Aorta (tissue), 5 donors: Measurements from ENCODE around the gene ELL. TPM values are rescaled to one million over a fixed set of nuclear protein-coding genes. Genes with fewer than 3 reads are reported as not detected.
"Not testable (repeated sequence)": the region's sequence is repeated elsewhere in the genome, so short reads cannot be mapped to it uniquely, and the experiment has no call there.

Experiments used
- ATAC-seq: fragments of 200-7000 bp; cut with Tn5 transposase; one replicate; pipeline ENCODE4 v1.9.1; 2022; ENCODE audit warnings: moderate library complexity; ENCODE audit not compliant: low FRiP score
- DNase-seq, 2 donors: peaks; one replicate each; pipeline ENCODE4 v3.0.0-alpha.2; 2020
- H3K27ac ChIP-seq, 2 donors: one replicate each; pipeline ENCODE4 v1.5.1; 2013; ENCODE audit warnings: low read length in 2 of 2, mild to moderate bottlenecking in 2 of 2, moderate library complexity in 2 of 2, control low read depth in 1 of 2, inconsistent platforms in 1 of 2, low read depth in 1 of 2
- H3K27me3 ChIP-seq, 2 donors: one replicate each; pipeline ENCODE4 v1.6.1; 2013; ENCODE audit warnings: control low read depth in 1 of 2, low read length in 1 of 2, mild to moderate bottlenecking in 1 of 2, moderate library complexity in 1 of 2; ENCODE audit not compliant: insufficient read depth in 2 of 2, control insufficient read depth in 1 of 2
- H3K36me3 ChIP-seq, 2 donors: one replicate each; pipeline ENCODE4 v1.6.1; 2013; ENCODE audit warnings: control low read depth in 1 of 2, low read length in 1 of 2, mild to moderate bottlenecking in 1 of 2; ENCODE audit not compliant: insufficient read depth in 2 of 2, control insufficient read depth in 1 of 2
- H3K4me1 ChIP-seq, 2 donors: one replicate each; pipeline ENCODE4 v1.6.1; 2013; ENCODE audit warnings: low read length in 2 of 2, control low read depth in 1 of 2, mild to moderate bottlenecking in 1 of 2, moderate library complexity in 1 of 2; ENCODE audit not compliant: insufficient read depth in 2 of 2, control insufficient read depth in 1 of 2
- H3K4me3 ChIP-seq, 2 donors: one replicate each; pipeline ENCODE4 v1.5.1; 2013; ENCODE audit warnings: low read length in 2 of 2, control low read depth in 1 of 2, mild to moderate bottlenecking in 1 of 2
- H3K9me3 ChIP-seq: one replicate; pipeline ENCODE4 v1.6.1; 2013; ENCODE audit warnings: mild to moderate bottlenecking, low read length; ENCODE audit not compliant: control insufficient read depth
- WGBS, 2 donors: extraction: QIAGEN DNeasy Blood & Tissue Kit; methylation state at CpG; one replicate each; pipeline ENCODE4 v1.1.7; 2013; 5-methylcytosine and 5-hydroxymethylcytosine counted together
- intact Hi-C, 2 donors: fragments of 100-400 bp; cut with DNase I; formaldehyde crosslinking; loops; one replicate each; pipeline versions ENCODE4 v1.14.2 to v1.15.0; 2022
- polyA plus RNA-seq, 2 donors: library from polyadenylated mRNA; stranded (reverse); fragments of 200-250 nt; gene quantifications; one replicate each; pipeline ENCODE4 v1.2.3, GENCODE V29; 2013
- total RNA-seq, 2 donors: library from RNA; stranded (reverse); fragmentation: NEBNext Ultra II Directional; extraction: Animal tissue kit (Norgen Biotek cat#: 25700); gene quantifications; one replicate each; pipeline ENCODE4 v1.2.1, GENCODE V29; 2021
- donor health status: healthy with polysubstance abuse.
- donor health status: Bipolar disorder and iron deficiency.
- donor health status: DM: no; HTN: no; CAD: no.
- donor health status: DM: no; HTN: no; CAD: no.
- donor health status: DM: yes; HTN: yes; CAD: no.

The ELL gene
- total and polyA plus RNA-seq, 4 donors: 7.3 to 37.9 (median 21.5) TPM

GRCh38 chr19:18414504-18415177, 107.2 kb downstream of the ELL start:
- no peaks in the 10 kb centered on the region for H3K9me3 ChIP-seq
- intact Hi-C loops: loop anchor here (10.0 kb wide), 2 partner anchors 160 to 210 kb away; partner anchors contain the start of gene RAB3A (in 1 of the 2)
- no peaks in the 10 kb centered on the region for H3K4me1 ChIP-seq
- 18 to 19% methylated on average over 11 of the region's 11 CpGs for WGBS, 2 donors
- no peak for ATAC-seq
- peak; percentile 64 to 75 for DNase-seq
- H3K27ac ChIP-seq: peak overlapping the region in 1 of 2 donors; percentile 49
- H3K27me3 ChIP-seq: no peaks in the 10 kb centered on the region
- H3K36me3 ChIP-seq: no peaks in the 10 kb centered on the region
- H3K4me3 ChIP-seq: no peak overlapping the region

DNA sequence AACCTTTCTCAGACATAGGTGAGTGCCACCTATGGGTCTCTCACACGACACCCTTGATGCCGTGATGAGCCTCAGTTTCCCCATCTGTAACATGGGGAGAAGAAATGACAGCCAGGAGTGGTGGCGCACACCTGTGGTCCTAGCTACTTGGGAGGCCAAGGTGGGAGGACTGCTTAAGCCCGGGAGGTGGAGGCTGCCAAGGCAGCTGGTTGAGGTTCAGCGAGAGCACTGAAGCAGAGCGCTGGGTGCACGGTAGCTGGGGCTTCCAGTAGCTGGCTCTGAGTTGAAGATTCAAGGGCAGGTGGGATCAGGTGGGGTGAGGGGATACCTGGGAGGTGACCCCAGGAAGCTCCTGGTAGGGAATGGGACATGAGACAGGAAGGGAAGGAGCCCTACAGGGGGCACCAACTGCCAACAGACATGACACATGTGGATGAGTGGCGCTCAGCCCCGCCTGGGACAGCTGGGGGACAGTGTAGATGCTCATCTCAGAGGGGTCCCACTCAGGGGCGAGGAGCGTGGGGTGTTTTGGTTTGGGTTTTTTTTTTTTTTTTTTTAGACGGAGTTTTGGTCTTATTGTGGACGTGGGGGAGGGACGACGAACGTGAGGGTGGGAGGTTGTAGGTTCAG, 109.1 kb downstream of the ELL start:
- no peak overlapping the region for H3K27ac ChIP-seq
- intact Hi-C loops: loop anchor here (2.0 to 10.0 kb wide), 3 partner anchors 64 to 208 kb away; partner anchors contain the start of gene RAB3A (in 1 of the 2)
- DNase-seq: peak in 1 of 2 donors; percentile 72

DNA sequence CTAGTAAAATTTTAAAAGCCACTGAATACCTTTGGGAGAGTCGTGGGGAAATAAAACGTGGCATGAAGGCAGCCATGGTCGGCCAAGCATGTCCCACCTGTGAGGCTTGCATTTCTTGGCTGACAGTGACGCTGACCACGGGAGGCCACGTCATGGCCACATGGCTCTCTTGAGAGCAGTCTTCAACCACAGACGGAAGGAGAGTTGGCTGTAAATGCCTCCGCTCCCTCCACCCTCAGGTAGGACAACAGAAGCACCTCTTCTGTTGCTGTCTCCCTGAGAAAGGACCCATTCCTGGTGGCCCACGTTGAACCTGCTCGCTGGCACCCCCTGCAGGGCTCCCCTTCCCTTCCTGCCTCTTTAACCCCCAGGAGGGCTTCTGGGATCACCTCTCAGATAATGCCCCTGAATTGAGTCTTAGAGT, 113.8 kb downstream of the ELL start:
- no peak for ATAC-seq
- intact Hi-C loops: no loop called here
- WGBS, 2 donors: 53 to 54% methylated on average over 10 of the region's 10 CpGs

More for the DNA sequence above, 109.1 kb downstream of the ELL start:
- Histone ChIP-seq H3K9me3 (no peaks in the 10 kb centered on the region), H3K4me3 (no peak overlapping the region), H3K4me1 (no peaks in the 10 kb centered on the region), H3K36me3 (no peaks in the 10 kb centered on the region), H3K27me3 (no peaks in the 10 kb centered on the region)
- WGBS, 2 donors: 74 to 76% methylated on average over 15 to 16 of the region's 16 CpGs
- no peak for ATAC-seq

DNA sequence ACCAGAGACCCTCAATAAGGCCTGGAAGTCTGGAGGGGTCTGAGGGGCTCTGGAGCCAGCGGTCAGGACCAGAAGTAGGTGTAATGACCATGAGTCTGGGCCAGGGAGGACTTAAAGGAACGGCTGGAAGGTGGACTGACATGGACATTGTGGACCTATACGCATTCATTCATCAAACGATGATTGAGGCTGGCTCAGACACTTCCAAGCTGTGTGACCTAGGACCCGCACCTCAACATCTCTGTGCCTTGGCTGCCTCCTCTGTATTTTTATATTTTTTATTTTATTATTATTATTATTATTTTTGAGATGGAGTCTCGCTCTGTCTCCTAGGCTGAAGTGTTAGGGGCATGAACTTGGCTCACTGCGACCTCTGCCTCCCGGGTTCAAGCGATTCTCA, 115.1 kb downstream of the ELL start:
- DNase-seq: no peak
- no peaks in the 10 kb centered on the region for H3K36me3 ChIP-seq
- H3K9me3 ChIP-seq: no peaks in the 10 kb centered on the region
- no peaks in the 10 kb centered on the region for H3K27me3 ChIP-seq
- WGBS, 2 donors: 93% methylated on average over 9 of the region's 9 CpGs
- H3K4me1 ChIP-seq: no peaks in the 10 kb centered on the region
- H3K4me3 ChIP-seq: no peak overlapping the region
- H3K27ac ChIP-seq: no peak overlapping the region
- intact Hi-C loops: no loop called here
- no peak for ATAC-seq

More for the DNA sequence above, 113.8 kb downstream of the ELL start:
- Histone ChIP-seq H3K9me3 (no peaks in the 10 kb centered on the region), H3K4me3 (no peak overlapping the region), H3K27ac (no peak overlapping the region), H3K4me1 (no peaks in the 10 kb centered on the region), H3K36me3 (no peaks in the 10 kb centered on the region), H3K27me3 (no peaks in the 10 kb centered on the region)
- no peak for DNase-seq

DNA sequence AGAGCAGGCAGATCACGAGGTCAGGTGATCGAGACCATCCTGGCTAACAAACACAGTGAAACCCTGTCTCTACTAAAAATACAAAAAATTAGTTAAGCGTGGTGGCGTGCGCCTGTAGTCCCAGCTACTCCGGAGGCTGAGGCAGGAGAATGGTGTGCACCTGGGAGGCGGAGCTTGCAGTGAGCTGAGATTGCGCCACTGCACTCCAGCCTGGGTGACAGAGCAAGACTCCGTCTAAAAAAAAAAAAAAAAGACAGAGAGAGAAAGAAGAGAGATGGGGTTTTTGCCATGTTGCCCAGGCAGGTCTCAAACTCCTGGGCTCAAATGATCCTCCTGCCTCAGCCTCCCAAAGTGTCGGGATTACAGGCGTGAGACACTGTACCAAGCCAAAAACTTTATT, 116.1 kb downstream of the ELL start:
- ATAC-seq, H3K9me3 ChIP-seq, H3K4me1 ChIP-seq, H3K36me3 ChIP-seq, intact Hi-C loops, H3K27me3 ChIP-seq, DNase-seq, H3K4me3 ChIP-seq, H3K27ac ChIP-seq: not testable (repeated sequence)
- 88 to 93% methylated on average over 11 of the region's 11 CpGs for WGBS, 2 donors

DNA sequence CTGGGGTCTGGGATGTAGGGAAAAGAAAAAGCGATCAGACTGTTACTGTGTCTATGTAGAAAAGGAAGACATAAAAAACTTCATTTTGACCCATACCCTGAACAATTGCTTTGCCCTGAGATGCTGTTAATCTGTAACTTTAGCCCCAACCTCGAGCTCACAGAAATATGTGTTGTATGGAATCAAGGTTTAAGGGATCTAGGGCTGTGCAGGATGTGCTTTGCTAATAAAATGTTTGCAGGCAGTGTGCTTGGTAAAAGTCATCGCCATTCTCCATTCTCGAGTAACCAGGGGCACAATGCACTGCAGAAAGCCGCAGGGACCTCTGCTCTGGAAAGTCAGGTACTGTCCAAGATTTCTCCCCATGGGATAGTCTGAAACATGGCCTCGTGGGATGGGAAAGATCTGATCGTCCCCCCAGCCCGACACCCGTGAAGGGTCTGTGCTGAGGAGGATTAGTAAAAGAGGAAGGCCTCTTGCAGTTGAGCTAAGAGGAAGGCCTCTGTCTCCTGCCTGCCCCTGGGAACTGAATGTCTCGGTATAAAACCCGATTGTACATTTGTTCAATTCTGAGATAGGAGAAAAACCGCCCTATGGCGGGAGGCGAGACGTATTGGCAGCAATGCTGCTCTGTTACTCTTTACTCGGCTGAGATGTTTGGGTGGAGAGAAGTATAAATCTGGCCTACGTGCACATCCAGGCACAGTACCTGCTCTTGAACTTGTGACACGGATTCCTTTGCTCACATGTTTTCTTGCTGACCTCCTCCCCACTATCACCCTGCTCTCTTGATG, 119.2 kb downstream of the ELL start:
- intact Hi-C loops, H3K27me3 ChIP-seq, H3K36me3 ChIP-seq, H3K27ac ChIP-seq, H3K4me1 ChIP-seq, ATAC-seq, H3K9me3 ChIP-seq, DNase-seq, H3K4me3 ChIP-seq: not testable (repeated sequence)
- 82% methylated on average over 18 of the region's 18 CpGs for WGBS, 2 donors

- H3K4me1 ChIP-seq: no peaks in the 10 kb centered on the region
- ATAC-seq: peak; percentile 39
- no peak overlapping the region for H3K27ac ChIP-seq
- intact Hi-C loops: no loop called here
- H3K4me3 ChIP-seq: no peak overlapping the region
- no peaks in the 10 kb centered on the region for H3K27me3 ChIP-seq
- H3K36me3 ChIP-seq: no peaks in the 10 kb centered on the region
- no peaks in the 10 kb centered on the region for H3K9me3 ChIP-seq
- 57 to 63% methylated on average over 7 of the region's 7 CpGs for WGBS, 2 donors
- peak in 1 of 2 donors; percentile 91 for DNase-seq
These were observed 120.2 kb downstream of the ELL start for GRCh38 chr19:18401580-18402112.

DNA sequence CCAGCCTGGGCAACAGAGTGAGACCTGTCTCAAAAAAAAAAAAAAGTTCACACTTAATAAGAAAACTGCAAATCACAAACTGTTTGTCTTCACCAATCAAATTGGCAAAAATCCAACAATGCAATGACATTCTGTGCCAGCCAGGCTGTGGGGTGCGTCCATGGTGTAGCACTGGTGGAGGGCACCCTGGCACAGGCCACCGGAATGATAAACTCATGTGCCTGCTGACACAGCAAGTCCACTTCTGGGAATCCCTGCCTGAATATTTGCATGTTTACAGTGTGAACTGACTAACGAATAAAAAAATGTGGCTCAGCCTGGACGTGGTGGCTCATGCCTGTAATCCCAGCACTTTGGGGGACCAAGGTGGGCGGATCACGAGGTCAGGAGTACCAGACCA, 122.9 kb downstream of the ELL start:
- intact Hi-C loops: no loop called here
- Histone ChIP-seq H3K9me3 (no peaks in the 10 kb centered on the region), H3K27ac (no peak overlapping the region), H3K27me3 (no peaks in the 10 kb centered on the region), H3K4me1 (no peaks in the 10 kb centered on the region), H3K4me3 (no peak overlapping the region), H3K36me3 (no peaks in the 10 kb centered on the region)
- ATAC-seq (no peak), DNase-seq (peak in 1 of 2 donors; percentile 81)
- 39% methylated on average over 6 of the region's 6 CpGs for WGBS, 2 donors
